Measurements from ENCODE around the gene GATA3.
"Not testable (repeated sequence)": the region's sequence is repeated elsewhere in the genome, so short reads cannot be mapped to it uniquely, and the experiment has no call there.

GATA3 gene

GRCh38 chr10:8054494-8055407, at the start of gene GATA3:
GATA3 (plus strand) TSS chr10:8054688; CDS start chr10:8055656, 968 bp downstream.
- peak; percentile 76 for DNase-seq (ENCODE audit: low read depth)

DNA sequence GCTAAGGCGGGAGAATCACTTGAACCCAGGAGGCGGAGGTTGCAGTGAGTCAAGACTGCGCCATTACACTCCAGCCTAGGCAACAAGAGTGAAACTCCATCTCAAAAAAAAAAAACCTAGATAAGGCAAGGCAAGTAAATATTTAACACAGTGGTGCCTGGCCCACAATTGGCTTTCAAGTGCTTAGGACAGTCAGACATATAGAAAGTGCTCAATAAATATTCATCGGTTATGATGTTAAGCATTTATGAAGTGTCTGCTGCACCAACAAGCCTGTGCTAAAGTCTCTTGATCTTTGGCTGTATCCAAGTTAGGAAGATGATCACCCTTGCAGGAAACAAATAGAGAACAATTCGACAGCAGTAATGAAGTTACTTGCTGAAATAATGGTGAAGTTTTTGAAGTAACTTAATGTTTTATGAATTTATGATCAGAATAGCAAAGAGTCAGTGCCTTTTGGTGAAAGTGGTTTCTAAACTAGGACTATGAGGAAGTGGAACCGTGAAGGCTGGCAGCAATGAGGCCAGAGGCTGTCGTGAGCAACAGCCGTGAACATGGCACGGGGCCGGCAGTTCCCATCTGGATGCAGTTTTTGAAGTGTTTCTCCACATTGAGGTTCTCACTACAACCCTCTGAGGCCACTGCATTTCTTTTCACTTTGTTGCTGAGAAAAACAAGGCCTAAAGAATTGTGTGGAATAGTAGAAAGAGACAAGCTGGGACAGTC, 48.1 kb upstream of the GATA3 start:
- DNase-seq (ENCODE audit: low read depth): no peak

DNA sequence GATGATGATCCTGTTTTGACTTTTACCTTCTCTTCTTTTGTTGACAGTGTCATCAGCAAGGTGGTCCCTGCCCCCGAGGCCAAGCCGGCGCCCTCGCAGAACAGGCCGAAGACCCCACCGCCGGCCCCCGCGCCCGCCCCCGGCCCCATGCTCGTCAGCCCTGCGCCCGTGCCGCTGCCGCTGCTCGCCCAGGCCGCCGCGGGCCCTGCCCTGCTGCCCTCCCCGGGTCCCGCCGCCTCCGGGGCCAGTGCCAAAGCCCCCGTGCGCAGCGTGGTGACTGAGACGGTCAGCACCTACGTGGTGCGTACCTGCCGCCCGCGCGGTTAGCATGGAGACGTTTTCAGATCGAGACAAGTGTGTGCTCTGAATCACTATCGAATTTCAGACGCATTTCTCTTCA, 45.5 kb upstream of the GATA3 start:
- DNase-seq (ENCODE audit: low read depth): no peak

GRCh38 chr10:8013006-8013405, 41.5 kb upstream of the GATA3 start:
- no peak for DNase-seq (ENCODE audit: low read depth)

GRCh38 chr10:8013619-8014018, 40.9 kb upstream of the GATA3 start:
- no peak for DNase-seq (ENCODE audit: low read depth)

DNA sequence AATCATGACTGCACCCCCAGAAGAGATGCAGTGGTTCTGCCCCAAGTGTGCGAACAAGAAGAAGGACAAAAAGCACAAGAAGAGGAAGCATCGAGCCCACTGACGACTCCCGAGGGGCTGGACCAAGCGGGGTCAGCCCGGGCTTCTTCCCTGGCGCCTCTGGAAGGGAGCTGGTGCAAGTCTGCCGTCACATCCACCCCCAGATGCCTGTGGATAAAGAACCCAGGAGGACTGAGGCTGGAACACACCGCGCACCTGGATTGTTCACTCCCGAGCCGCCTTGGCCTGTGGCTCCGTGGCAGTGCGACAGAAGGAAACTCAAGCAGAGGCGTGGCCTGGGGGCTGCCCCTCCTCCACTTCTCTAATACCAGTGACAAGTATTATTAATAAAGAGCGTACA, 39.8 kb upstream of the GATA3 start:
- no peak for DNase-seq (ENCODE audit: low read depth)

- DNase-seq (ENCODE audit: low read depth): no peak
These were observed 37.2 kb upstream of the GATA3 start for GRCh38 chr10:8017277-8017676.

DNA sequence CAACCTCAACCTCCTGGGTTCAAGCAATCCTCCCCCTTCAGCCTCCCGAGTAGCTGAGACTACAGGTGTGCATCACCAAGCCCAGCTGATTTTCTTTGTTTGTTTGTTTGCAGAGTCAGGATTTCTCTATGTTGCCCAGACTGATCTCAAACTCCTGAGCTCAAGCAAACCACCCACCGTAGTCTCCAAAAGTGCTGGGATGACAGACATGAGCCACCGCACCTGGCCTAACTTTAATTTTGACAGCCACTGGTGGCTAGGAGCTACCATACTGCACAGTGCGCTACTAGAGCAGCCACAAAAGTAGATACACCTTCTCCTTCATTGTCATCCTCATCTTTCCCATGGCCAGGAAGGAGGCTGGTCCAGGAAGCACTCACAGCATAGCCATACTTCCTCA, 31.2 kb upstream of the GATA3 start:
- DNase-seq (ENCODE audit: low read depth): no peak

GRCh38 chr10:8023851-8024250, 30.6 kb upstream of the GATA3 start:
- DNase-seq (ENCODE audit: low read depth): no peak

DNA sequence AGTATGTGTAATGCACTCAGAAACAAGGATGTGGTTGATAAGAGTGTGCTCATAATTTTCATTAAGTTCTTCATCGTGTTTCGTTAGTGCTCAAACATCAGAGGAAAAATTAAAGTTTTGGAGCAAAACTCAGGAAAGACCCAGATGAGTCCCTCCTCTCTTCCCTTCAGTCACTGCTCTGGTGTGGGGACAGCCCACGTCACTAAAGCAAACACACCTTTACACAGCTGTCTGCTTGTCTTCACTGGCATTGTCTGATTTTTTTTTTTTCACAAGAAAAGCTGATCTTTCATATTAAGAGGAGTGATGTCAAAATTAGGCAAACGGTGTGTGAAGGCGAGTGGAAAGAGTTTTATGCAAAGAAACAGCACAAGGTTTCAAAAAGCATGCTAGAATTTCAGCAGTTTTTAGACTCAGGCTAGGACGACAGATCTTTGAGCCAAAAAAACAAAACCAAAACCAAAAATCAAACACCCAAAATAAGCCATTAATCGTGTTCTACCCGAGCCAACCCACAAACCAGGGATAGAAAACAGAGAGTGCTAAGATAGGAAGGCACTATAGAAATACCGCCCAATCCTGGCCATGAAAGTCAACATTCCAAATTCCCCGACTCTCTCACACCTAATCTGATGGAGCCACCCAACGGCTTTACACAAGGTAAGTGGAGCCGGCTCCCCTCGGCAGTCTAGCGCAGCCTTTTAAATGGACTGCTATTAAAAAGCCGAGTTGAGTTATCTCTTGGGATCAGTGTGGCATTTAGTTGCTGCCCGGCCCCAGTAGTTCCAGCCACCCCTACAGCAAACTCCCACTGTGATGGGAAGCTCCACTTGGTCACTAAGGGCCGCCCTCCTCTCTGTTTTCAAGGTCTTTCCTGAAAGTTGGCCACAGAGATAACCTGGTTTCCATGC, 27.9 kb upstream of the GATA3 start:
- DNase-seq (ENCODE audit: low read depth): no peak

- DNase-seq (ENCODE audit: low read depth): not testable (repeated sequence)
These were observed 23.3 kb upstream of the GATA3 start for GRCh38 chr10:8031211-8031610.

GRCh38 chr10:8032558-8032957, 21.9 kb upstream of the GATA3 start:
- no peak for DNase-seq (ENCODE audit: low read depth)

GRCh38 chr10:8033812-8034465, 20.5 kb upstream of the GATA3 start:
- no peak for DNase-seq (ENCODE audit: low read depth)

GRCh38 chr10:8034466-8035005, 20.0 kb upstream of the GATA3 start:
- DNase-seq (ENCODE audit: low read depth): no peak

DNA sequence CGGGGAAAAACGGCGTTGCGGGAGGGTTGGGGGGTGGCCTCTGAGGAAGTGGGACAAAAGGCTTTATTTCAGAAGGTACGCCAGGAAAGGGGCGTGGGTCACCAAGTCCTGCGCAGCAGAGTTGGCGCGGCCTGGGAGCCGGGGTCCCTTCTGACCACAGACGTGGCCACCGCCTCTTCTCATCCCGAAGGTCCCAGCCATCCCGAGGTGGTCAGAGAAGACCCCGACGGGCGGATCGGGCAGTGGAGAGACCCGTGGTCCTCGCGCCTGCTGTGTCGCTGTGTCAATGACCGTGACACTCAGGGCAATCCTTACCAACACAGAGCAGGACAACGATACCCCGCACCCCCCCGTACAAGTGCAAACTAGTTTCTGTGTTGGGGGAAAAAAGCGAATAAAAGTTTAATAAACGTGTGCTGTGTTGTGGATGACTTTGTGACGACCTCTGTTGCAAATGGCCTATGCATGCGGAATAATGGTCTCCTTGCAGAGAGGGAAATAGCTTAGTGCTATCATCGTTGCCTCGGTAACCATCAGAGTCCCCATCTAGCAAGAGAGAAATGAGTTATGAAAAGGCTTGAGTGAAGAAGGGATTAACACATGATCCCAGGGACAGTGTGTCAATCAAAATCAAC, 19.4 kb upstream of the GATA3 start:
- no peak for DNase-seq (ENCODE audit: low read depth)

- no peak for DNase-seq (ENCODE audit: low read depth)
These were observed 18.6 kb upstream of the GATA3 start for GRCh38 chr10:8035641-8036470.

- no peak for DNase-seq (ENCODE audit: low read depth)
These were observed 17.8 kb upstream of the GATA3 start for GRCh38 chr10:8036506-8037198.

DNA sequence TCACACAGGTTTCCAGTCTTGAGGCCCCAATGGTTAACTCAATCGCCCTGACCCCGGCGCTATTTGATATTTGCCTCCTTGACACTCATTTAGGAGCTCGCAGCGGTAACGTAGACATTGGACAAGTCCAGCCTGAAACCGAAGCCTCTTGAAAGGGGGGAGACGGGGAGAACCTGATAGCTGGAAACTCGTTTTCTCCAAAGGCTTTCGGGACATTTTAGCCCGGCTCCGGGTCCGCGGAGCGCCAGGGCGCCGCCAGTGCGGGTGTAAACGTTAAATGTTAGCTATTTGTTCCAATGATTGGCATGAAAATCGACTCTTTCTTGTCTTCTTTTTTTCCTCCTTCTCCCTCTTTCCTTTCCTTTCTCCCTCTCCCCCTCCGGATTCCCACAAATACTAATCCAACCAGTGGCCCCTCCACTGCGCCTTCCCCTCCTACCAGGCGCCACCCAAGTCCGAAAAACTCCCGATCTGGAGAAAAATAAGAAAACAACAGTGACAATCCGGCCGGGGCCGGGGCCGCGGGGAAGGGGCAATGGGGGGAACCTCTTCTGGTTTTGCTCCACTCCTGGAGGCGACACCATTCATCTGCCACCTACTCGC, 17.2 kb upstream of the GATA3 start:
- no peak for DNase-seq (ENCODE audit: low read depth)
